HG03196 (cell line): ENCODE data around the gene MBD2.
"Not testable (repeated sequence)": the region's sequence is repeated elsewhere in the genome, so short reads cannot be mapped to it uniquely, and the experiment has no call there.

ENCODE experiments used
- ATAC-seq: cut with Tn5 transposase; IDR thresholded peaks from one replicate; pipeline ENCODE4 v1.9.1; 2021; ENCODE audit not compliant: unreplicated experiment

Gene MBD2, protein sequence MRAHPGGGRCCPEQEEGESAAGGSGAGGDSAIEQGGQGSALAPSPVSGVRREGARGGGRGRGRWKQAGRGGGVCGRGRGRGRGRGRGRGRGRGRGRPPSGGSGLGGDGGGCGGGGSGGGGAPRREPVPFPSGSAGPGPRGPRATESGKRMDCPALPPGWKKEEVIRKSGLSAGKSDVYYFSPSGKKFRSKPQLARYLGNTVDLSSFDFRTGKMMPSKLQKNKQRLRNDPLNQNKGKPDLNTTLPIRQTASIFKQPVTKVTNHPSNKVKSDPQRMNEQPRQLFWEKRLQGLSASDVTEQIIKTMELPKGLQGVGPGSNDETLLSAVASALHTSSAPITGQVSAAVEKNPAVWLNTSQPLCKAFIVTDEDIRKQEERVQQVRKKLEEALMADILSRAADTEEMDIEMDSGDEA

DNA sequence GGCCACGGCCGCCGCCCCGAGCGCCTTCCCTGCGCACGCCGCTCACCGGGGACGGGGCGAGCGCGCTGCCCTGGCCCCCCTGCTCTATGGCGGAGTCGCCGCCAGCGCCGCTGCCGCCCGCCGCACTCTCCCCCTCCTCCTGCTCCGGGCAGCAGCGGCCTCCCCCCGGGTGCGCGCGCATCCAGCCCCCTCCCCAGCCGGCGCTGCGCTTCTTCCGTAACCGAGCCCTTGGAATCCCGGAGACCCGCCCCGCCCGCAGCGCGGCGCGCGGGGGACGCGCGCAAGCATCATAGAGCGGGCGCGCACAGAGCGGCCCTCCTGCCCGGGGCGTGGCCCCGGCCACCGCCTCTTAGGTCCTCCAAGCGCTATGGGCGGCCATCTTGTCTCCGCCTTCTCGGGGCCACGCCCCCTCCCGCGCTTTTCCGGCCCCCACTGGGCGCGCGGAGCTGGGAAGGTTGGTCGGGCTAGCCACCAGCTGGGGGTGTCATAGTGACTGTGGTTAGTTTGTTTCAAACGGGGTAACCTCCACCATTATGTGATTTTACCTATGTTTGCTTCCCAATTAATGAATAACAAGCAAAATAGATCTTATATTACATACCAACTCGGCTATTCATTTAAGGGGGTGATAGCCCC lies at the start of gene MBD2:
MBD2 (minus strand) TSS at position 291 of the 636 bp plus-strand sequence; CDS start at position 181, 110 bp downstream.
- ATAC-seq: peak; percentile 84

DNA sequence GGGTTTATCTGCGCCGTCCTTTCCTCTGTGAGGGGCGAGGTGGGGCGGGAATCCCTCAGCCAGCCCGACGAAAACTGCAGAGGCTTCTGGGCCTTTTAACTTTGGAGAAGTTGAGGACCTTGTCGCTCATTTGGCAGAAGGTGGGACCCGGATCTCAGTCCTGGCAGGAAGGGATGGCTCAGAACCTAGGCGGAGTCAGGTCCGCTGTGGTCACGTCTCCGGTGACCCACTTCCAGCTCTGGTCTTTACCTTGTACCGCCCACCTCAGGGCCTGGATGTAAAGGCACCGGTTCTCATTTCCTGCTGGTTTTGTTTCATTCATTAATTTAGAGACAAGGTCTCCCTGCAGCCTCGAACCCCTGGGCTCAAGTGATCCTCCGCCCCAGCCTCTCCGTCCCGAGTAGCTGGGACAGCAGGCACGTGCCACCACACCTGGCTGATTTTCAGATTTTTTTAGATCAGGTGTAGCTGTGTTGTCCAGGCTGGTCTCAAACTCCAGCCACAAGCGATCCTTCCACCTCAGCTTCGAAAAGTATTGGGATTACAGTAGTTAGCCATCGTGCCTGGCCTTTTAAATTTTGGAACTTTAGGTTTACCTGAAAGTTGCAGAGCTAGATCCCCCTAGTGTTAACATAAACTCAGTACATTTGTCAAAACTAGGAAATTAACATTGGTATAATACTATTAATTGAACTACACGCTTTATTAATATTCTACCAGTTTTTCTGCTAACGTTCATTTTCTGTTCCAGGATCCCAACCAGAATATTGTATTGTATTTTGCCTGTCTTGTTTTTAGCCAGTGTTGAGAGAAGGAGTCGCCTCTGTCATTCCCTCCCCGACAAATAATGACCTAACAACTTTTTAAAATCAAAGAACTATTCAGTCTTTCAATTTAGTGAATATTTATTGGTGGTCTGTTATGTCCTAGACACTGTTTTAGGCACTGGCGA lies 45.7 kb upstream of the MBD2 start:
- peak; percentile 40 for ATAC-seq

DNA sequence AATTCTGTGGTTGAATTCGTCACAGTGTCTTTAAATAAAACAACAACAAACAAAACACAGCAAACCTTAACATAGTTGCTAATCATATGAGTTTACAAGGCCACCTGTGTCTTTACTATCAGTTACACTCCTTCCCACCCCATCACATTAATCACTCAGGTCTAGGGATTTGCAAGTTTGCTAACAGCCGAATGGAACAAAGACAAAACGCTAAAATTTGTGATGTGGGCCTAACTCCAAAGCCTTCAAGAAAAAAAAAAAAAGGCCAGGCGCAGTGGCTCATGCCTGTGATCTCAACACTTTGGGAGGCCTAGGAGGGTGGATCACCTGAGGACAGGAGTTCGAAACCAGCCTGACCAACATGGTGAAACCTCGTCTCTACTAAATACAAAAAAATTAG lies 44.3 kb upstream of the MBD2 start:
- ATAC-seq: no peak

DNA sequence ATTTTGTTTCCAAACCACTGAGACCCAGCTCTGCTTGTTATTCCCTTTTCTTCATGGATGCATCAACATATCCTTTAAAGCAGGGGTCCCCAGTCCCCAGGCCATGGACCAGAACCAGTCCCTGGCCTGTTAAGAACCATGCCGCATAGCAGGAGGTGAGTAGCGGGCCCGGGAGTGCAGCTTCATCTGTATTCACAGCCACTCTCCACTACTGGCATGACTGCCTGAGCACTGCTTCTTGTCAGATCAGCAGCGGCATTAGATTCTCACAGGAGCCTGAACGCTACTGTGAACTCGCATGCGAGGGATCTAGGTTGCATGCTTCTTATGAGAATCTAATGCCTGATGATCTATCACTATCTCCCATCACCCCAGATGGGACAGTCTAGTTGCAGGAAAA lies 43.2 kb upstream of the MBD2 start:
- ATAC-seq: no peak

DNA sequence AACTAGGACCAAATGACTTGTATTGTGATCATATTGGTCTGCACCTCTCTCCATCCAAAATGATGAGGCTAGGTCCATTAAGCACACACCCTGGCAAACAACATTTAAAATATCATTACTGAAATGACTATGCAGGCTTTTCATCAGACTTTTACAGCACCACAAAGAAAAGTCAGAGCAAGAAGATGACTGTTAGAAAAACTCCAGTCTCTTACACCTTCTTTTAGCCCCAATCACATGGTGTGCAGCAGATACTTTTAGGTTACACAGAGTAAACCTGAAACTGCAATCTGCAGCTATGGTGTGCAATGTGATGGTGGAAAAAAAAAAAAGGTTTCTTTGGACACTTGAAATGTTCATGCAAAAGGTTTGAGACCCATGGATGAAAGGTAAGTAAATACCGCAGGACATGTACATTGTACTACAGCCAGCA lies 39.5 kb upstream of the MBD2 start:
- peak; percentile 65 for ATAC-seq

DNA sequence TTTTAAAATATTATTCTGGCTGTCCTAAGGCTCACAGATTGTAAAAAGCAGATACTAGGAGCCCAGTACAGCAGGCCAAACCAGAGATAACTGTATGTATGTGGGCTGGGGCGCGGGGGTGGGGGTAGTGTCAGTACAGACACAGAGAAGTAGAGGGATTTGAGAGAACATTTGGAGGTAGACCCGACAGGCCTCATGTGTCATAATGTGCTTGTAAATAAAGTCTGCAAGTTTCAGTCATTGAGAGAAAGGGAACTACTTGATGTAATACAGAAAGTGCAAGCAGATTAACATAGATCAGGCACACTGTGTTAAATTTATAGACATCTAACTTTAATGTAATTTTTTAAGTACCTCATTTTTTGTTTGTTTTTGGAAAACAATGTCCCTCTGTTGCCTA lies 37.4 kb upstream of the MBD2 start:
- peak; percentile 82 for ATAC-seq

DNA sequence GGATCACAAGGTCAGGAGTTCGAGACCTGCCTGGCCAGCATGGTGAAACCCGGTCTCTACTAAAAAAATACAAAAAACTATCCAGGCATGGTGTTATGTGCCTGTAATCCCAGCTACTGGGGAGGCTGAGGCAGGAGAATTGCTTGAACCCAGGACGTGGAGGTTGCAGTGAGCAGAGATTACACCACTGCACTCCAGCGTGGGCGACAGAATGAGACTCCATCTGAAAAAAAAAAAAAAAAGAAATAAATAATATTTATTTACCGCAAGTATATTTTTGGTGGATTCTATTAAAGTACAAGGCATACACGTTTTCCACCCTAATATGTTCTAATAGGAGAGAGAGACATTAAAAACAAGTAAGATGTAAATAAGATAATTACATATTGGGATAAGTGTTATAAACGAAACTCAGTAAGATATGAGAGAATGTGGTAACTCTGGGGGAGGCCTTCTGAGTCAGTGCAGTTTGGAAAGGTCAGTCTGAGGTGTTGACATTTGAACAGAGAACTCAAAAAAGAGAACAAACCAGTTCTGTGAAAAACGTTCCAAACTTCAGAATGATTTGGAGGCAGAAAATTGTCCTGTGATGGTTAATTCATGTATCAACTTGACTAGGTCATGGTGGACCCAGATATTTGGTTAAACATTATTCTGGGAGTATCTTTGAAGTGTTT lies 36.1 kb upstream of the MBD2 start:
- ATAC-seq: no peak

DNA sequence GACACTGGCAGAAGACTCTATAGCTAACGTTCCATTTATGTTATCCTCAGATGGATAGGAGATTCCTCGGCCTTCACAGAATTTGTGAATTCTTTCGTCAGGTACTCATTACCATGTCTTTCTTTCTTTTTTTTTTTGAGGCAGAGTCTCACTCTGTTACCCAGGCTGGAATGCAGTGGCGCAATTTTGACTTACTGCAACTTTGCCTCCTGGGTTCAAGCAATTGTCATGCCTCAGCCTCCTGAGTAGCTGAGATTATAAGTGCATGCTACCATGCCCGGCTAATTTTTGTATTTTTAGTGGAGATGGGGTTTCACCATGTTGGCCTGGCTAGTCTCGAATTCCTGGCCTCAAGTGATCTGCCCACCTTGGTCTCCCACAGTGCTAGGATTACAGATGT lies 33.3 kb upstream of the MBD2 start:
- ATAC-seq: not testable (repeated sequence)

DNA sequence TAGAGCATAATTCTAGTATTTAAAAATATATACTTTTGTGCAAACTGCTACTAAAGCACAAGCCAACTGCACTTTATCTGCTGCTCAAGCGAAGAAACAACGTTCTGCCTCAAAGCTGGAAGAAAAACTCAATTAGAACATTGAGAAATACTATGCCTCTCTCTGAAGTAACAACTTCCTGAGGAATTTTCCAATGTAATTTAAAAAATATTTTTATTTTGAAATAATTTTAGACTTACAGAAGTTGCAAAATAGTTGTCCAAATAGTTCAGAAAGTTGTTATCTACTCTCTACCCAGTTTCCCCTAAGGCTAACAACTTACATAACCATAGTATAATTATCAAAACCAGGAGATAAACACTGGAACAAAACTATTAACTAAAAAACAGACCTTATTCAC lies 32.5 kb upstream of the MBD2 start:
- no peak for ATAC-seq

DNA sequence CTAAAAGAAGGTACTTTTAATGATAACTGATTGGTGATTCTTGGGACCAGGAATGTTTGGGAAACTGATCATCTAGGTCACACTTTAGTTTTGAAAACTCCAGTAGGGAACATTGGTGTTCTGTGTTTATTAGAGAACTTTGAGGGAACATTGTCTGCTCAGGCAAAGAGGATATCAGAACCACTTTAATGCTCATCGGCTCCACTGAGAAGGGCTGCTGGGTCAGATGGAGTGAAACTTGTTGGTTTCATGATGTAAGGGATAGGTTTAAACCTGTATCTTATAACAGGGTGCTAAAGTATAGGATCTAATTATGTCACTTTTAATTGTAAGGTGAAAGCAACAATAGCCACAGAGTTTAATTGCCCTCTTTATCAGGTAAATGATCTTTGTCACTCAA lies 30.7 kb upstream of the MBD2 start:
- ATAC-seq: no peak

DNA sequence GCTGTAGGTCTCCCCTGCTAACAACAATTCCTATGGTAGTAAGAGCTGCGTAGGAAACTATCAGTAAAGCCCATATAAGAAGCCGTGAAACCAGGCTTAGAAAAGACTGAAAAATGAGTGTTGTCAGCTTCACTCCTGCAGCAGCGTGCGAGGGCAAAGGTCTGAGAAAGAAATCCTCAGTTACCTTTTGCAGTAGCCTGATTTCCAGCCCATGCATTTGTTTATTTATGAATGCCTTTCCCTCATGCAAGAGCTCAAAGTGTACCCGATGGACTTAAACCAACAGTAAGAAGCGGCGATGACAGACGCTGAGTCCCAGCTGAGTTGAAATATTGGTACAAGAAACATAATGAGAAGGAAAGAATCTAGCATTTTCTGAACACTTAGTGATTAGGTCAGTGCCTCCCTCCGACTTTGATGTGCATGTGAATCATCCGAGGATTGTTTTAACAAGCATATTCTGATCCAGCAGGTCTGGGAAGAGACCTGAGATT lies 29.8 kb upstream of the MBD2 start:
- no peak for ATAC-seq

DNA sequence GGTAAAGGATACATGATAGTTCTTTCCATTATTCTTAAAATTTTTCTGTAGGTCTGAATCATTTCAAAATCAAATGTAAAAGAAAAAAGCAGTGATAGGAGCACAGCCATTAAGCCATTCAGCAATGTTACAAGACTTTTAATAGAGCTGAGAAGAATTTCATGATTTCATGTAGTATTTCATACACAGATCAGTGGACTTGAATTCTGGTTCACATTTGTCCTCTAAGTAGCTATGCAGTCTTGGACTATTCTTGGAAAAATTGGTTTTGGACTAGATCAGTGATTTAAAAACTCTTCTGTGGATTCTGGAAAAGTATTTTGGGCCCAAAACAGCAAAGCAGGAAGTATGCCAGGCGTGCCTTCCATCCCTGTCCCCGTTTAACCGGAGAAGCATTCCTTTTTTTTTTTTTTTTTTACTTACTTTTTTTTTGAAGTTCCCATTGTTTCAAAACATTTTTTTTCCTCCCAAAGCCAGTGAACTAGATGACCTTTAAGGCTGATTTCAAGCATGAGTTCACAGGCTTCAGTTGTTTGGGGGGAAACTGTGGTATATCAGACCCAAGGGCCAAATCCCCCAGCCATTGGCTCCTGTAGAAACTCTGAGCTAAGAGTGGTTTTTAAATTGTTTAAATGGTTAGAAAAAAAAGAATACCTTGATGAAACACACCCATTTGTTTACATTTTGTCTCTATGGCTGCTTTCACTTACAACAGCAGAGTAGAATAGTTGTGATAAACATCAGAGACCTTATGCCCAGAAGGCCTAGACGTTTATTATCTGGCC lies 27.3 kb upstream of the MBD2 start:
- no peak for ATAC-seq

DNA sequence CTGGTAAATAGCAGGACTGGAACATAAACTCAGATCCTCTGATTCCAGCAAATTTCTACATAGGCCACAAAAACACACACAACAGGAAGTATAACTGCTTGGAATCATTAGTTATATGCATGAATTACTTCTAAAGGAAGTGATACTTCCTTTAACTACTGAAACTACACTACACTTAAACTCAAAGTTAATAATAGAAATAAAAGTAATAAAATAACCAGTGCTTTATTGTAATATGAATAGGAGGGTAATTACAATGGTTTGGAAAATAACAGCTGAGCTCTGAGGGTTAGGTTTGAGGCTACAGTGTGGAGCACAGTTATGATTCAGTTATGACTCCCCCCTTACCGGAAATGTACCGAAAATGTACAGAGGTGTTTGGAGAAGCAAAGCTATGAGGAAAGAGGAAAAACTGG lies 26.4 kb upstream of the MBD2 start:
- ATAC-seq: peak; percentile 85

DNA sequence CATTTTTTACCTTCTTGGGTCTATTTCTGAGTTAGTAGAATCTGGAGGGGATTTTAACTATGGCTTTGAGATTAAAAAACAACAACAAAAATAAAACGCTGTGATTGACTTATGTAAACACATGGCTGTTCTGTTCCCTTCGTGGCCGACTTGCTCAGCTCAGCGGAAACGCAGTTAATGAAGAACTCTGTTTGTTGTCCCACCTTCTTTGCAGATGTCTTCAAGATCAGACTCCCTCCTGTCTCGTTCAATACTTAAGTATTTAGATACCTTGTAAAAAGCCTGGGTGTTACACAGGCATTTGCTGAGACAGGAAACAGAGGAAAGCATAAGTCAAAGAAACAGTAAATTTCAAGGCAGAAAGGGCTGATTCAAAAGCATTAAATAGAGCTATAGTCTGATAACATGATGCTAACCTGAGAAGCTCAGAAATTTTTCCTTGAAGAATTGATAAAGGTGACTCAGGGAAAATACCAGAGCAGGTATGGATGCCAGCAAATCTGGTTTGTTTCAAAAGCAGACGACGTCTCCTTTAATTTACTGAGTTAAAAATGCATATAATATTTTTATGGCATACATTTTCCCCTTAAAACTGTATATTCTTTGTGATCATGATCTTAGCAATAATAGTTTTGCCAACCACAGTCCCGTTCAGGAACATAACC lies 23.2 kb upstream of the MBD2 start:
- ATAC-seq: no peak

DNA sequence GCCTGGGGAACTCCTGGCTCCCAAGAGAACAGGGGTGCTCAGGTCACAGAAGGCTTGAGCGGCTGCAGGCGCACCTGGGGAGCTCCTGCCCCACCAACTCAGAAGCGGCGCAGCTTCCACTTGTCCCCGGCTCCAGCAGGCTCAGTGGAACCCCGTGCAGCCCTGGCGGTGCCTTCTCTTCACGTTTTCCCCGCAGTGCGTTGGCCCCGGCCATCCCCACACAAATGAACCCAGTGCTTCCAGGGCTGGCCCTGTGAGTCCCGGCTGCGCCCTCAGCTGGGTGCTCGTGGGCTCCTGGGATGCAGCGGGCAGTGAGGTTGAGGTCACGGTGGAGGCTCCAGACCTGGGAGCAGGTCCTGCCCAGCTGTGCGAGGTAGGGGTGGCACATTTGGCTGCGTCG lies 17.9 kb upstream of the MBD2 start:
- ATAC-seq: no peak

DNA sequence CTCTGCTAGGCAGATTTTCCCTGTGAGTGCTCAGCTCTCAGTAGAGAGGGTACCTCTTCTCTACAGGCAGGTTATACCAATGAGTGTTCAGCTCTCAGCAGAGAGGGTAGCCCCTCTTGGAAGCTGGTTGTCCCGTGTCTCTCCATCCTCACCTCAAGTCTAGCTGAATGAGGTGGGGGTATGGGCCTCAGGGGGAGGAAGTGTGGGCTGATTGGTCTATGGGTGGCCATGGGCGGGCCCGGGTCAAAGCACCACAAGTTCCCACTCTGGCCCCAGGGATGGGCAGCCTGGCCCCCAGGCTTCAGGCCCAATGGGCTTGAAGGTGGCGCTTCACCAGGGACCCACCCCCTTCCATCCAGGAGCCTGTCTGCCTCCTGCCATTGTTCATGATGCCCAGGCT lies 17.0 kb upstream of the MBD2 start:
- ATAC-seq: no peak

DNA sequence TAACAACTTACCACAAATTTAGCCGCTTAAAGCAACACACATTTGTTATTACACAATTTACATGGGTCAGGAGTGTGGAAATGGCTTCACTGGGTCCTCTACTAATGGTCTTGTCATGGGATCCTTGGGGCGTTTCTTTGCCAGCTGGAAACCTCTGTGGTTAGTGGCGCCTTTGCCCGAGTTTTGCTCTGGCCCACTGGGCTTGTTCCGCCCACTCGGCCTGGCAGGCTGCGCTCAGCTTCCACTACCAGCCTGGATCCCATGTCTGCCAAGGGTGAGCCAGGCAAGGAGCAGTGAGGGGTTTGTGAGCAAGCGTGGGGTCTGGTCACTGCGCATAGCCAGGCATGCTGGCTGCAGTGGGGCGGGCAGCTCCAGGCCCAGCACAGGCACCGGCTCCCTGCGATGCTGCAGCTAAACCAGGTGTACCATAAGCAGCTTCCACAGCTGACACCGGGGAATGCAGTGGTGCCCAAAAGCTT lies 16.2 kb upstream of the MBD2 start:
- no peak for ATAC-seq

DNA sequence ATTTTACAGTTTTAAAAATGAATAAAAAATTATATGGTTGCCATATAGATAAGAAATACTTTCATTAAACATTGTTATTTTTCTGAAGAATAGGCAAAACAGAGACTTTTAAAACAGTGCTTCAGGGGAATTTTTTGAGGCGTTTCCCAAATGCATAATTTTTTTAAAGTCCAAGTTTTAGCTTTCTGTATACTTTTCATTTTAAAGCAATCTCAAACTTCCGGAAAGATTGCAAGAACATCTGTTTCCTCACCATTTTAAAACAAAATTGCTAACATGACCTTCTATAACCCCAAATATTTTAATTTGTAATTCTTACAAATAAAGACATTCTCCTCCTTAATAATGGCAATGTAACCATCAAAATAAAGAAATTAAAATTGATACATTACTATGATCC lies 15.1 kb upstream of the MBD2 start:
- no peak for ATAC-seq

DNA sequence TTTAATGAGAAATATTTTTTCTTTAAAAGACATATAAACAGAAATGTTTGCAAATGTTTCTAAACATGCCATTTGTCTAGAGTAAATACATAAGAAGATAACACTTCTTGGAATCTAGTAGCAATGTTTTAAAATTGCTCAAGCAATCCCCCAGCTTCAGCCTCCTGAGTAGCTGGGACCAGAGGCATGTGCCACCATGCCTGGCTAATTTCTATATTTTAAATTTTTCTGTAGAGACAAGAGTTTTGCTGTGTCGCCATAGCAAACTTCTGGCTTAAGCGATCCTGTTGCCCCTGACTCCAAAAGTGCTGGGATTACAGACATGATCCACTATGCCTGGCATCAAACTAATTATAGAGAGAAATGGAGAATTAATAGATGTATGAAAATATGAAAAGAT lies 14.6 kb upstream of the MBD2 start:
- no peak for ATAC-seq
